ENCODE data around the gene ABHD15. TPM values are rescaled to one million over a fixed set of nuclear protein-coding genes. Genes with fewer than 3 reads are reported as not detected.

ABHD15 gene
- polyA plus RNA-seq, 3 donors, result 6.8 to 7.6 (median 7.1) TPM

GRCh38 chr17:29549177-29549923 lies 17.5 kb downstream of the ABHD15 start:
- DNase-seq (ENCODE audit: low read depth in 3 of 3, low spot score in 2 of 3), result no peak

- DNase-seq (ENCODE audit: low read depth in 3 of 3, low spot score in 2 of 3), result no peak
These were observed 20.0 kb downstream of the ABHD15 start for GRCh38 chr17:29546830-29547229.

DNA sequence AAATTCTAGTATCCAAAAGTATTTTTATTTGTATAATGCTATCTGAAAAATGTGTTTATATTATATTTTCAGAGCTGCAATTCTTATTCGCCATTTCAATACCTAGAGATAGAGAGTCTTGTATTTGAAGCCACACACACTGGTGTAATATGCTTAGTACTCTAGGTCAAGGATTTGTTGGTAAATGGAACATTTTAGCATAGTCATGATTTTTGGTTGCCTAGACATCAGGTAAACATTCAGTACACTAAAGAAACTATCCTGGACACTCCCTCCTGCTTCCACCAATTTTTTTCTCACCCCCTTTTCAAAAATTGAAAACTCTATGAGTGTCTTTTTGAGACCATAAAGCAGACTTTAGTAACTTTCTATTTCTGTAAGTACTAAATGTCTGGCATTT lies 20.8 kb downstream of the ABHD15 start:
- DNase-seq (ENCODE audit: low read depth in 3 of 3, low spot score in 2 of 3), result no peak

GRCh38 chr17:29544066-29544465 lies 22.8 kb downstream of the ABHD15 start:
- DNase-seq (ENCODE audit: low read depth in 3 of 3, low spot score in 2 of 3), result no peak

- no peak for DNase-seq (ENCODE audit: low read depth in 3 of 3, low spot score in 2 of 3)
These were observed 32.9 kb downstream of the ABHD15 start for GRCh38 chr17:29533976-29534375.

- no peak for DNase-seq (ENCODE audit: low read depth in 3 of 3, low spot score in 2 of 3)
These were observed 40.5 kb downstream of the ABHD15 start for GRCh38 chr17:29526322-29526721.

DNA sequence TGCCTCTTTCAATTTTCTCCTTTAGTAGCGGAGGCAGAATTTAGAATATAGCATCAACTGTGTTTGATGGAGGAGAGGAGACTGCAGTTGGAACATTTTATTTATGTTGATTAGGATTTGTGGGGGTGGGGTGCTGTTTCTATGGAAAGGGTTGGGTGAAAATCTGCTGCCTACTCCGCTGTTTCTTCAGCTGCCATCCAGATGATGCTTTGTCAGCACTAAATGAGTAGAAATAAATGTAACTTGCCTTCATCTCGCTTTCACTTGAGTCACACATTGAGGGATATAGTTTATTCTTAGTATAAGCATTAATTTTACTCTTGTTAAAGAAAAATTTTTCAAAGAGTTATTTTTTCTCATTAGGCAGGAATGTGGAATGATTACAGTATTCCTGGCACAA lies 42.1 kb downstream of the ABHD15 start:
- no peak for DNase-seq (ENCODE audit: low read depth in 3 of 3, low spot score in 2 of 3)

- no peak for DNase-seq (ENCODE audit: low read depth in 3 of 3, low spot score in 2 of 3)
These were observed 48.5 kb downstream of the ABHD15 start for GRCh38 chr17:29518359-29518758.

GRCh38 chr17:29514792-29515191 lies 52.0 kb downstream of the ABHD15 start:
- DNase-seq (ENCODE audit: low read depth in 3 of 3, low spot score in 2 of 3), result no peak

GRCh38 chr17:29510953-29511352 lies 55.9 kb downstream of the ABHD15 start:
- DNase-seq (ENCODE audit: low read depth in 3 of 3, low spot score in 2 of 3), result no peak

Other genes with a start within 250 kb of the ABHD15 start
- gene TAOK1, start 176.7 kb downstream of the ABHD15 start, polyA plus RNA-seq (ENCODE audit: insufficient read length in 3 of 3), result 10 to 100 TPM; 45.1 to 52.4 (median 49.1) TPM
- gene TP53I13, start 1.7 kb upstream of the ABHD15 start, polyA plus RNA-seq (ENCODE audit: insufficient read length in 3 of 3), result 10 to 100 TPM; 24.1 to 30.2 (median 24.5) TPM
- 10 to 100 TPM; 36.4 to 42.2 (median 40.1) TPM for gene GIT1, start 22.6 kb upstream of the ABHD15 start, polyA plus RNA-seq (ENCODE audit: insufficient read length in 3 of 3)
- 1 to 10 TPM; 6.7 to 8.0 (median 7.0) TPM for gene ANKRD13B, start 26.1 kb upstream of the ABHD15 start, polyA plus RNA-seq (ENCODE audit: insufficient read length in 3 of 3)
- 1 to 10 TPM; 1.7 to 3.2 (median 2.2) TPM for gene CORO6, start 55.9 kb upstream of the ABHD15 start, polyA plus RNA-seq (ENCODE audit: insufficient read length in 3 of 3)